ENCODE data around the gene ELOVL5.

The ELOVL5 gene

GRCh38 chr6:53299331-53300005 lies 49.3 kb downstream of the ELOVL5 start:
- no peaks in the 10 kb centered on the region for H3K9me3 ChIP-seq (ENCODE audit: insufficient read depth, low read depth, low read length)
- no peaks in the 10 kb centered on the region for H3K27me3 ChIP-seq (ENCODE audit: insufficient read depth, low read length)

GRCh38 chr6:53297004-53297403 lies 51.7 kb downstream of the ELOVL5 start:
- Histone ChIP-seq H3K36me3 (ENCODE audit: insufficient read depth, low read depth, low read length) (peaks cover 23% of the 10 kb centered on the region; the same call in 1 of the 2 replicates), H3K9ac (ENCODE audit: low read depth, low read length) (no peak overlapping the region), H3K27me3 (ENCODE audit: insufficient read depth, low read length) (no peaks in the 10 kb centered on the region), H3K4me1 (ENCODE audit: insufficient read depth, low read length) (peaks cover 3% of the 10 kb centered on the region; the same call in 1 of the 2 replicates), H3K9me3 (ENCODE audit: insufficient read depth, low read depth, low read length) (no peaks in the 10 kb centered on the region), H3K27ac (ENCODE audit: low read length) (no peak overlapping the region), H3K4me3 (ENCODE audit: low read length) (no peak overlapping the region)

More at GRCh38 chr6:53299331-53300005, 49.3 kb downstream of the ELOVL5 start:
- Histone ChIP-seq H3K4me3 (ENCODE audit: low read length) (no peak overlapping the region), H3K9ac (ENCODE audit: low read depth, low read length) (no peak overlapping the region), H3K36me3 (ENCODE audit: insufficient read depth, low read depth, low read length) (0 out of 2 replicates have a peak, but pooled peaks cover 10% of the 10 kb centered on the region), H3K27ac (ENCODE audit: low read length) (no peak overlapping the region), H3K4me1 (ENCODE audit: insufficient read depth, low read length) (peaks cover 19% of the 10 kb centered on the region)

- Histone ChIP-seq H3K36me3 (ENCODE audit: insufficient read depth, low read depth, low read length) (peaks cover 41% of the 10 kb centered on the region), H3K27me3 (ENCODE audit: insufficient read depth, low read length) (no peaks in the 10 kb centered on the region), H3K9ac (ENCODE audit: low read depth, low read length) (no peak overlapping the region), H3K4me1 (ENCODE audit: insufficient read depth, low read length) (no peaks in the 10 kb centered on the region), H3K9me3 (ENCODE audit: insufficient read depth, low read depth, low read length) (no peaks in the 10 kb centered on the region), H3K4me3 (ENCODE audit: low read length) (no peak overlapping the region), H3K27ac (ENCODE audit: low read length) (no peak overlapping the region)
Observed at GRCh38 chr6:53295176-53295575, 53.6 kb downstream of the ELOVL5 start.

DNA sequence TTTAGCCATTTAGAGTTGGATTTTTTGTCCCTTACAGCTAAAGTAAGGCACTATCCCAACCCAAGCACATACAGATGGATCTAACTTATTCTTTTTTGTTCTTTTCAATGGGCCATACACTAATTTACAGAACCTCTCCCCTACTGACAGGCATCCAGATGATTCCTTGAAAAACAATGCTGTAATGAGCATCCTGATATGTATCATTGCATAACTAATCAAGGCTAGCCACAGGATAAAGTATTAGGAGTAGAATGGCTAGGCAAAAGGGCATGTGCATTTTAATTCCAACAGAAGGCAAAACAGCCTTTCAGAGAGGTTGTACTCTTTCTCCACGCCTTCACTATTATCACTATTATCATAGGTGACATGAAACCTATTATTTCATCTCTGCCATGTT lies 54.1 kb downstream of the ELOVL5 start:
- Histone ChIP-seq H3K27me3 (ENCODE audit: insufficient read depth, low read length) (no peaks in the 10 kb centered on the region), H3K4me3 (ENCODE audit: low read length) (no peak overlapping the region), H3K4me1 (ENCODE audit: insufficient read depth, low read length) (no peaks in the 10 kb centered on the region), H3K36me3 (ENCODE audit: insufficient read depth, low read depth, low read length) (peaks cover 47% of the 10 kb centered on the region), H3K9ac (ENCODE audit: low read depth, low read length) (no peak overlapping the region), H3K27ac (ENCODE audit: low read length) (no peak overlapping the region), H3K9me3 (ENCODE audit: insufficient read depth, low read depth, low read length) (no peaks in the 10 kb centered on the region)

- no peaks in the 10 kb centered on the region for H3K4me1 ChIP-seq (ENCODE audit: insufficient read depth, low read length)
- H3K27ac ChIP-seq (ENCODE audit: low read length): no peak overlapping the region
- no peak overlapping the region for H3K4me3 ChIP-seq (ENCODE audit: low read length)
- no peaks in the 10 kb centered on the region for H3K27me3 ChIP-seq (ENCODE audit: insufficient read depth, low read length)
- H3K36me3 ChIP-seq (ENCODE audit: insufficient read depth, low read depth, low read length): peaks cover 49% of the 10 kb centered on the region
- no peak overlapping the region for H3K9ac ChIP-seq (ENCODE audit: low read depth, low read length)
- H3K9me3 ChIP-seq (ENCODE audit: insufficient read depth, low read depth, low read length): no peaks in the 10 kb centered on the region
Observed at GRCh38 chr6:53294095-53294494, 54.7 kb downstream of the ELOVL5 start.

DNA sequence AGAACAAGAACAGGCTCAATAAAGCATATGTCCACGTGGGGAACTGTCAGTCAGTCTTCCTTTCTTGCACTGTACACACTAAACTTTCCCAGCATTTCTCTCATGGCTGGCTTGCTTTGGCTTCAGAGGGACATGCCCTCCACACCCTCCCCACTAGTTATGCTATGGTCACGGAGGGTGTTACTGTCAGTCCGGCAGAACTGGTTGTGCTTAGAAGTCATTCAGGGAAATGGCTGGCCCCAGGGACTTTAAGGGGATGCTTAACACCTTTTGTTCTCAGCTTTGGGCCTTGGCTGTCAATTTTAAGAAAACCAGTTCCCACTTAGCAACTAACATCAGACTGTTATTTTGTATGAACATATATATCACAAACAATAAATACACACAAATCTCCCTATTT lies 55.1 kb downstream of the ELOVL5 start:
- no peak overlapping the region for H3K27ac ChIP-seq (ENCODE audit: low read length)
- no peak overlapping the region for H3K4me3 ChIP-seq (ENCODE audit: low read length)
- H3K9me3 ChIP-seq (ENCODE audit: insufficient read depth, low read depth, low read length): no peaks in the 10 kb centered on the region
- peaks cover 49% of the 10 kb centered on the region for H3K36me3 ChIP-seq (ENCODE audit: insufficient read depth, low read depth, low read length)
- H3K27me3 ChIP-seq (ENCODE audit: insufficient read depth, low read length): no peaks in the 10 kb centered on the region
- H3K4me1 ChIP-seq (ENCODE audit: insufficient read depth, low read length): no peaks in the 10 kb centered on the region
- H3K9ac ChIP-seq (ENCODE audit: low read depth, low read length): no peak overlapping the region

GRCh38 chr6:53290537-53291510 lies 57.9 kb downstream of the ELOVL5 start:
- peaks cover 14% of the 10 kb centered on the region; the same call in 1 of the 2 replicates for H3K4me1 ChIP-seq (ENCODE audit: insufficient read depth, low read length)
- H3K36me3 ChIP-seq (ENCODE audit: insufficient read depth, low read depth, low read length): peaks cover 56% of the 10 kb centered on the region
- H3K9me3 ChIP-seq (ENCODE audit: insufficient read depth, low read depth, low read length): no peaks in the 10 kb centered on the region
- H3K9ac ChIP-seq (ENCODE audit: low read depth, low read length): no peak overlapping the region
- no peak overlapping the region for H3K27ac ChIP-seq (ENCODE audit: low read length)
- H3K4me3 ChIP-seq (ENCODE audit: low read length): no peak overlapping the region
- no peaks in the 10 kb centered on the region for H3K27me3 ChIP-seq (ENCODE audit: insufficient read depth, low read length)

- peaks cover 37% of the 10 kb centered on the region for H3K36me3 ChIP-seq (ENCODE audit: insufficient read depth, low read depth, low read length)
- H3K27ac ChIP-seq (ENCODE audit: low read length): no peak overlapping the region
- H3K27me3 ChIP-seq (ENCODE audit: insufficient read depth, low read length): no peaks in the 10 kb centered on the region
- no peak overlapping the region; the same call in 1 of the 2 replicates for H3K9ac ChIP-seq (ENCODE audit: low read depth, low read length)
- no peaks in the 10 kb centered on the region for H3K9me3 ChIP-seq (ENCODE audit: insufficient read depth, low read depth, low read length)
- no peak overlapping the region for H3K4me3 ChIP-seq (ENCODE audit: low read length)
- peaks cover 14% of the 10 kb centered on the region; the same call in 1 of the 2 replicates for H3K4me1 ChIP-seq (ENCODE audit: insufficient read depth, low read length)
Observed at GRCh38 chr6:53287336-53288225, 61.2 kb downstream of the ELOVL5 start.

DNA sequence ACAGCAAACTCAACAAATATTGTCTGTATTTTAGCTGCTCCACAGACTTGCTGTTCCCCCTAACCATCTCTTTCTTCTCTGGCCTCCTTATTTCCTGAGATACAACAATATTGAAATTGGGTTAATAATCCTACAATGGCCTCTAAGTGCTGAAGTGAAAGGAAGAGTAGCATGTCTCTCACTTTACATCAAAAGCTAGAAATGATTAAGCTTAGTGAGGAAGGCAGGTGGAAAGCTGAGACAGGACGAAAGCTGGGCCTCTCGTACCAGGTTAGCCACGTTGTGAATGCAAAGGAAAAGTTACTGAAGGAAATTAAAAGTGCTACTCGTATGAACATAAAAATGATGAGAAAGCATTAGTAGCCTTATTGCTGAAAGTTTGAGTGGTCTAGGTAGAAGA lies 63.8 kb downstream of the ELOVL5 start:
- H3K27ac ChIP-seq (ENCODE audit: low read length): no peak overlapping the region
- H3K9ac ChIP-seq (ENCODE audit: low read depth, low read length): no peak overlapping the region
- peaks cover 14% of the 10 kb centered on the region; the same call in 1 of the 2 replicates for H3K4me1 ChIP-seq (ENCODE audit: insufficient read depth, low read length)
- H3K4me3 ChIP-seq (ENCODE audit: low read length): no peak overlapping the region
- no peaks in the 10 kb centered on the region for H3K9me3 ChIP-seq (ENCODE audit: insufficient read depth, low read depth, low read length)
- H3K27me3 ChIP-seq (ENCODE audit: insufficient read depth, low read length): no peaks in the 10 kb centered on the region
- H3K36me3 ChIP-seq (ENCODE audit: insufficient read depth, low read depth, low read length): peaks cover 24% of the 10 kb centered on the region

DNA sequence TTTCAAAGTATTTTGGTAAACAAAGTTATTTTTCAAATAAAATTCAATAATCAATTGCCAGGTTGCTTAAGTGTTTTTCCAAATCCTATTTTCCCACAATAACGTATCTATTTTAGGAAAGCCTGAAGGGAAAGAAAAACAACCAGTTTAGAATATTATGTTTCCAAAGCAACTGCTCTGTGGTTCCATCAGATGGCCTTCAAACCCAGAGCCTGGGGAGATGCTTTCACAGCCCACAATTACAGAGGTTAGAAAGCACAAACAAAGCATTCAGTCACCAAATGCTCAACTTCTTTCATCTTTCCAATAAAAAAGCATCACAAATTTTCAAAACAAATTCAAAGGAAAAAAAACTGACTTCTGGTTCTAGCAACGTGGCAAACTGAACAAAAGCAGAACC lies 66.0 kb downstream of the ELOVL5 start:
- Histone ChIP-seq H3K4me1 (ENCODE audit: insufficient read depth, low read length) (peaks cover 6% of the 10 kb centered on the region; the same call in 1 of the 2 replicates), H3K4me3 (ENCODE audit: low read length) (no peak overlapping the region), H3K27me3 (ENCODE audit: insufficient read depth, low read length) (no peaks in the 10 kb centered on the region), H3K9ac (ENCODE audit: low read depth, low read length) (no peak overlapping the region), H3K27ac (ENCODE audit: low read length) (no peak overlapping the region), H3K36me3 (ENCODE audit: insufficient read depth, low read depth, low read length) (peaks cover 36% of the 10 kb centered on the region), H3K9me3 (ENCODE audit: insufficient read depth, low read depth, low read length) (no peaks in the 10 kb centered on the region)

GRCh38 chr6:53282234-53282633 lies 66.5 kb downstream of the ELOVL5 start:
- H3K27me3 ChIP-seq (ENCODE audit: insufficient read depth, low read length): no peaks in the 10 kb centered on the region
- peaks cover 40% of the 10 kb centered on the region for H3K36me3 ChIP-seq (ENCODE audit: insufficient read depth, low read depth, low read length)
- no peak overlapping the region for H3K4me3 ChIP-seq (ENCODE audit: low read length)
- H3K9ac ChIP-seq (ENCODE audit: low read depth, low read length): no peak overlapping the region
- no peak overlapping the region for H3K27ac ChIP-seq (ENCODE audit: low read length)
- H3K9me3 ChIP-seq (ENCODE audit: insufficient read depth, low read depth, low read length): no peaks in the 10 kb centered on the region
- peaks cover under 1% of the 10 kb centered on the region; the same call in 1 of the 2 replicates for H3K4me1 ChIP-seq (ENCODE audit: insufficient read depth, low read length)
